Keratinocyte (primary cell): ENCODE data around the gene ARID1B.

Experiments used
- EZH2 ChIP-seq: IDR thresholded peaks from one replicate; pipeline ENCODE4 v1.6.1; 2012; ENCODE audit warnings: inconsistent platforms, mild to moderate bottlenecking, low read length, moderate library complexity
- TF ChIP-seq, protein P1 (sequence below), 3 experiments: IDR thresholded peaks in 1 of 3; conservative IDR thresholded peaks in 1 of 3; optimal IDR thresholded peaks in 1 of 3; 2 replicates in 2 of 3; 3 replicates in 1 of 3; pipeline versions ENCODE3 to v1.5.1; 2011; ENCODE audit warnings: low read length in 3 of 3, mild to moderate bottlenecking in 3 of 3, moderate library complexity in 2 of 3, control low read depth in 1 of 3, inconsistent platforms in 1 of 3; ENCODE audit not compliant: insufficient read depth in 2 of 3; ENCODE audit errors: extremely low read depth in 1 of 3

DNA sequence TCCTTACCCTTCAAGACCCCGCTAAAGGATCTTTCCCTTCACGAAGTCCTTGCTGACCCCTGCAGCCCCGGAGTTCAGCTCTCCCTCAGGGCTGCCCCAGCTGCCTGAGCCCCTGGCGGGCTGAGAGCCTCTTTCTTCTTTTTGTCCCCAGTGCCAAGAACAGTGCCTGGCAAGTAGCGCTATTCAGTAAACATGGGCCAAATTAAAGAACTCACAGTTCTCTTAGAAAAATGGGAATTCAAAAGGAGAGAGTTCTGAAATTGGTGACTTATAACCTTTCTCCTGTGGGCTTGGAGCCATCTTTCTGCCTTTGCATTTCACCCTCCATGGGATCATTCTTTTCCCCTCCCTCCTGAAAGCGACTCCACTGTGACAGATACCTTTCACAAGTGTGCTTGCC, 318.9 kb downstream of the ARID1B start:
- TF ChIP-seq, protein P1, sequence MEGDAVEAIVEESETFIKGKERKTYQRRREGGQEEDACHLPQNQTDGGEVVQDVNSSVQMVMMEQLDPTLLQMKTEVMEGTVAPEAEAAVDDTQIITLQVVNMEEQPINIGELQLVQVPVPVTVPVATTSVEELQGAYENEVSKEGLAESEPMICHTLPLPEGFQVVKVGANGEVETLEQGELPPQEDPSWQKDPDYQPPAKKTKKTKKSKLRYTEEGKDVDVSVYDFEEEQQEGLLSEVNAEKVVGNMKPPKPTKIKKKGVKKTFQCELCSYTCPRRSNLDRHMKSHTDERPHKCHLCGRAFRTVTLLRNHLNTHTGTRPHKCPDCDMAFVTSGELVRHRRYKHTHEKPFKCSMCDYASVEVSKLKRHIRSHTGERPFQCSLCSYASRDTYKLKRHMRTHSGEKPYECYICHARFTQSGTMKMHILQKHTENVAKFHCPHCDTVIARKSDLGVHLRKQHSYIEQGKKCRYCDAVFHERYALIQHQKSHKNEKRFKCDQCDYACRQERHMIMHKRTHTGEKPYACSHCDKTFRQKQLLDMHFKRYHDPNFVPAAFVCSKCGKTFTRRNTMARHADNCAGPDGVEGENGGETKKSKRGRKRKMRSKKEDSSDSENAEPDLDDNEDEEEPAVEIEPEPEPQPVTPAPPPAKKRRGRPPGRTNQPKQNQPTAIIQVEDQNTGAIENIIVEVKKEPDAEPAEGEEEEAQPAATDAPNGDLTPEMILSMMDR (optimal IDR thresholded peaks at IDR 0.05 in 1 of 3, IDR thresholded peaks at IDR 0.05 in 1 of 3, conservative IDR thresholded peaks at IDR 0.05 in 1 of 3; ENCODE audit: extremely low read depth in 1 of 3, insufficient read depth in 2 of 3, low read length in 3 of 3): no peak
- no peak for TF ChIP-seq EZH2
